HG02610 (cell line): ENCODE data around the gene APLP2.

Experiments used
- ATAC-seq: cut with Tn5 transposase; IDR thresholded peaks from one replicate; pipeline ENCODE4 v1.9.1; 2021; ENCODE audit warnings: mild to moderate bottlenecking, moderate library complexity; ENCODE audit not compliant: unreplicated experiment

The APLP2 gene

GRCh38 chr11:130114281-130114680, 44.6 kb downstream of the APLP2 start:
- no peak for ATAC-seq

GRCh38 chr11:130114726-130115125, 45.0 kb downstream of the APLP2 start:
- no peak for ATAC-seq

DNA sequence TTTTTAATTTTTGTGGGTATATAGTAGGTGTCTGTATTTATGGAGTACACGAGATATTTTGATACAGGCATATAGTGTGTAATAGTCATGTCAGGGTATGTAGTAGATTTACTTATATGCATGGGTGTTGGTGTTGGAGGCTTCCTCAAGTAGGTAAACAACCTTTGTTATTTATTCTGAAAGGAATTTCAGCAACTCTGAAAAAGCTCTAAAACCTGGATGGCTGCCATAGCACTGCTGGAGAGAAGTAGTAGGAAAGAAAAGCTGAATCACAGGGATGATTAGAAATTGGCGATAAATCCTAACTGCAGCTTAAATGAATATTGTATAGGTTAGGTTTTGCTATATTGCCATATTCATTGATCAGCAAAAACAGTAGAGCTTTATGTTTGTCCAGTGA, 45.5 kb downstream of the APLP2 start:
- no peak for ATAC-seq

GRCh38 chr11:130118165-130118564, 48.5 kb downstream of the APLP2 start:
- ATAC-seq: peak; percentile 86

DNA sequence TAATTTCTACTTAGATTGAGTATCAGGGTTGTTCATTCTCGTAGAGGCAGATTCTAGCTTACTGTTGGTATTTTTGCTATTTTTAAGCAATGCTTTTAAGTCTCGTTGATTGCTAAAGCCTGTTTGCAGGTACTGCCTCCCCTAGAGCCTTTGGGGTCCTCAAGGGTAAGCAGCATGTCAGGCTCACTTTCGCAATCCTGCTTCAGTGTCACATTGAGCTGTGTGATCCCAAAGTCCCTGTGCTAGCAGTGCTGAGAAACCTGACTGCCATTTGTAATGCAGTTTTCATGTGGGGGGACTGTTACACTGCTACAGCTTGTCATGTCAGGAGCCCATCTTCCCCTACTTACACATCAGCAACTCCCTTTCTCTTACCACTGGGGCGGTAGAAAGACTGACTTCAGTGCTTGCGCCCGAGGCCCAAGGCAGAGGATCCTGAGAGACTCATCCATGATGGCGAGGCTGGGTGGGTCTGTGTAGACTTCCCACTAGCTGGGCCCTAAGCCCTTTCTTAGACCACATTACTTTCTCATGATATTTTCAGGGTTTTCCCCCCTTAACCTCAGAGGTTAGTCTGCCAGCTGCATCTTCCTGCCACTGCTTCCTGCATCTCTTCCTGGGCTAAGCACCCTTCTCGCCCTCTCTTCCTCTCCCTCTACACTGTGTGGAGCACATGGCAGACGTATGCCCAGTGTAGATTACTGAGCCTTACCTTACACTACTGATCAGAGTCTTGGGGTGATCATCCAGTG, 49.1 kb downstream of the APLP2 start:
- no peak for ATAC-seq

DNA sequence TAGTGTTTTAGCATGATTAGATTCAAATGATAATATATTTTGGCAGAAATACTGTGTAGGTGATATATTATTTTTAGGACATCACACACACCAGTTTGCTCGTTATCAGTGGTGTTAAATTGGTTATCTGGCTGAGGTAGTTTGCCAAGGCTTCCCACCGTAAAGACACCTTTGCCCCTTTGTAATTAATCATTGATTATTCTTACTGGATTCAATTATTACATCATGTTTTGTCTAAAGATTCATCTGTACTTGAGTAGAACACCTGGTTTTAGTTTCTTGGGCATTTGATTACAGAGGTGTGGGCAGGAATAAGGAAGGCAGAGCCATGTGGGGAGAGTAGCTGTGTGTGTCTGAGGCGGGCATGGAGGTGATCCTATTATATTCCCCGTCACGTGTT, 50.4 kb downstream of the APLP2 start:
- ATAC-seq: no peak

DNA sequence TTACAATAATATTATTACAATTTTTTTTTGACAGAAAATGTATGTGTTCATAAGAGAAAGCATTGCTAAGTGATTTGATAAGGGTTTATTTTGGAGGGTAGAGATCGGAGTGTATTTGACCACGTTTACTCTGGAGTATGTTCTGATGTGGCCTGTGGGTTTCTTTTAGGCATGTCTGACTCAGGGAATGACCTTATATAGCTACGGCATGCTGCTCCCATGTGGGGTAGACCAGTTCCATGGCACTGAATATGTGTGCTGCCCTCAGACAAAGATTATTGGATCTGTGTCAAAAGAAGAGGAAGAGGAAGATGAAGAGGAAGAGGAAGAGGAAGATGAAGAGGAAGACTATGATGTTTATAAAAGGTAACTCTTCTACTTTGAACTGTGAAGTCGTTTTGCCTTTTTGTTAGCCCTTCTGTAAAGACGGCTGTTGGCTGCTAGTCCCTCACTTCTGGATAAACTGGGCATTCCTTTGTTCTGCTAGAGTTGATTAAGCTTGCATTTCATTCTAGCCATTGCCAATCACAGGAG, 51.8 kb downstream of the APLP2 start:
- no peak for ATAC-seq

GRCh38 chr11:130122141-130122575, 52.5 kb downstream of the APLP2 start:
- no peak for ATAC-seq

DNA sequence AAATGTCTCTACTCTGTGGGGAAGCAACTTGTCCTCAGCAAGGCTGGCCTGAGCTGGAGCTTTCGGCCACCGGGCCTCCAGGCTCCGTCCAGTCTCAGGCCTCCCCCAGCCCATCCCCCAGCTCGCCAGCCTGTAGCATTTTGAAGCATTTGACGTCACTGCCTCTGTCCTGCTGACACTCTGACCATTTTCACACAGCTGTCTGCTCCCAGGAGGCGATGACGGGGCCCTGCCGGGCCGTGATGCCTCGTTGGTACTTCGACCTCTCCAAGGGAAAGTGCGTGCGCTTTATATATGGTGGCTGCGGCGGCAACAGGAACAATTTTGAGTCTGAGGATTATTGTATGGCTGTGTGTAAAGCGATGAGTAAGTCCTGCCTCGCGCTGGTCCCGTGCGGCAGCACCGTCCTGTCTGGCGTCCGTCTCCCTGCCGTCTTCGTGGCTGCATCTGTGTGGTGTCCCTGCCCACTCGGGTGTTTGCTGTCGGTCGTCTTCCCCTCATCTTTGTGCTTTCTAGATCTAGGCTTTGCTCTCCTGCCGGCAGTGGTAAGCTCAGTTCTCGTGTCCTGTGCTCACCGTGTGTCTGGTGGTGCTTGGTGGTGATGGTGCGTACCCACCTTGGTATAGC, 53.8 kb downstream of the APLP2 start:
- no peak for ATAC-seq

DNA sequence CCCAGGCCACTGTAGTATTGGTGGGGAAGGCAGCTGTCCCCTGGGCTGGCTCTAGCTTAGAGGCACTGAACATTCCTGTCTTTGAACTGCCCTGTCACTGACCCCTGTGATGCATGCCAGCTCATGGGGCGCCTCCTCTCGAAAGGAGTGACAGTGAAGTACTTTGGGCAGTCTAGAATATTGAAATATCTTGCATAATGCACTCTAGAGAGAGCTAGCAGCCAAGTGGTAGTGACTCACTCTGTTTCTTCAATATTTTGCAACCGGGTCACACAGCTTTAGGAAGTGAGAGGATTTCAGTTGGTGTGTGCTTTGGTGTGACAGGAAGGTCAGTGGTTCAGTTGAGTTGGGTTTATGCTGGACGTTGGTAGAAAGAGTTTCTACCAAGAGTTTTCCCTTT, 54.4 kb downstream of the APLP2 start:
- no peak for ATAC-seq

DNA sequence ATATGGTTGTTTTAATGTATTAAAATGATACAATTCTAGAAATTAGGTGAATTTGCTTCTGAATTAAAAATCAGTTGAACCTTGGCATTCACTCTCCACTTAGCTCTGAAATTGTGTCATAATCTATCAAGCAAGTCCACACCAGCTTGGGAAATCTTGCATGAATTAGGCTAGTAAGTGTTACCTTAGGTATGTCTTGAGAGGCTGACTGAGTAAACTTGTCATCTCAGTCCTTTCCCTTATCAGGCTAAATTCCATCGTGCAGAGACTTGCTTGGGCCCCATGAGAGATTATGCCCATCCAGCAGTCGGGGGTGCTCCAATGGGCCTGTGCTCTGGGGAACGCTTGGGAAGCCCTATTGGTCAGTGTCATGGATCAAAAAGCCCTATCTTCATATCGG, 55.9 kb downstream of the APLP2 start:
- ATAC-seq: no peak

- no peak for ATAC-seq
Observed at GRCh38 chr11:130126516-130126915, 56.8 kb downstream of the APLP2 start.

GRCh38 chr11:130127509-130127908, 57.8 kb downstream of the APLP2 start:
- no peak for ATAC-seq

DNA sequence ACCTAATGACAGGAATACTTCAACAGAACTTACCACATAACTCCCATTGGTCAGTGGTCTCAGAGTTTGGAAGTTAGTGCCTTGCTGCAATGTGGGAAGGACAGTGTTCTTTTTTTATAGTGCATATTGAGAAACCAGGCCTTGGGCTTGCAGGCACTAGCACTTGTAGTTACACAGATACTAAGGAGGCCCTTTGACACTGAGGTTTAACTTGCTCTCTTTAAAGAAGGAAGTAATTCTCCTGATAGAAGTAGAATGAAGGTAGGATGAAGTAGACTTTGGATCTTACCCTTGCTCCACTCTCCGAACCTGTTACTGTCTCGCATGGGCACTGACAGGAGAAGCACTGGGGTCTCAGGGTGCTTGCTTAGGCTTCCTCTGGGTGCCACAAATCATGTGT, 58.9 kb downstream of the APLP2 start:
- no peak for ATAC-seq

- ATAC-seq: no peak
Observed at GRCh38 chr11:130129922-130130321, 60.2 kb downstream of the APLP2 start.

DNA sequence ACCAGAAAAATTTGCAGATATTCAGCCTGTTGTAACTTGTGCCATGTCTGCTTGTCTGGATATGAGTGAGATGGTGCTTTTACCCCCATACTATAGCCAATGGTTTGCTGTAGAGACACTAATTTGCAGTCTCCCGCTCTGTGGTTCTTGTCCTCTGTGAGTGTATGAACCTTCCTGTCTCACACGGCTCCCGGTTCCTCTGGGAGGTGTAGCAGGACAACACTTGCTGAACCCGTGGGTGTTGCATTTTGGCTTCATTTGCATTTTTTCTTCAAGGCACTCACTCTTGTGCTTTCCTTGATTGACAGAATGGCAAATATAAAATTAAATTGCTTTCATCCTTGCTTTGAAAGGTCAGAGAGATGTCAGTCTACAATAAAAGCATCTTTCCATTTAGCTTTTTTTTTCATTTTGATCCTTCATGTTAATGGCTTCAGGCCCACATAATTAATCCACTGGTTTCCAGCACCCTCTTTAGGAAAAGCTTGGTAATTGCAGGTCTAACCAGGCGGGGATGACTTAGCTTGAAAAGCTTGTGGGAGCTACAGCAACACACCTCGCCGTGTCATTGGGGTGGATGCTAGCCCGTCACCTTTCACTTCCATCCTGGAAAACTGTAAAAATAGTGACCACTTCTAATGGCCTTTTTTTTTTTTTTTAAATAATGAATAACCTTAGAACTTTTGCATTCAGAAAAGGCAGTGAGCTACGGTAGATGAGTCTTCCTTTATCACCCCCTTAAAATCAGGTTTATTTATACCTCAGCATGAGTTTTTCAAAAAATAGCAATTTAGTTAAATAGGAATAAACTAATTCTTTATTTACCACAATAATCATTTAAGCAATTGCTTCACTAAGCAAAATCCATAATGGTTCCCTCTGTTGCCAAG, 62.5 kb downstream of the APLP2 start:
- peak; percentile 75 for ATAC-seq

DNA sequence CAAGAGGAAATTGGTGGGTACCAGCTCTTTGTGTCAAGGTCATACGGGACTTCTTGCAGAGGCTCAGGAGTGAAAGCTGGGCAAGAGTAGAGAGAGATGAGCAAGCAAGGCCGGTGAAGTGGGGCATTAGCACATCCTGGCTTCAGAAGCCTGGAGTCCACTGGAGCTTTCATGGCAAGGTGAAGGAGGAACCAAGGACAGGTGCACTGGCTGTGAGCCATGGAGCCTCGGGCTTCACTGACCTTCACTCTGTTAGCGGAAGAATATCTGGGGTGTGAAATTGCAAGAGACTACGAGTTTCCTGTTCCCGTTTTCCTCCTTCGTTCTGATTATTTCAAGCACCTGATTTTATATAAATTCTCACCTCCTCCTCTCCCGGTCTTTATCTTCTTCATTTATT, 64.0 kb downstream of the APLP2 start:
- no peak for ATAC-seq

- ATAC-seq: no peak
Observed at GRCh38 chr11:130136107-130136506, 66.4 kb downstream of the APLP2 start.

DNA sequence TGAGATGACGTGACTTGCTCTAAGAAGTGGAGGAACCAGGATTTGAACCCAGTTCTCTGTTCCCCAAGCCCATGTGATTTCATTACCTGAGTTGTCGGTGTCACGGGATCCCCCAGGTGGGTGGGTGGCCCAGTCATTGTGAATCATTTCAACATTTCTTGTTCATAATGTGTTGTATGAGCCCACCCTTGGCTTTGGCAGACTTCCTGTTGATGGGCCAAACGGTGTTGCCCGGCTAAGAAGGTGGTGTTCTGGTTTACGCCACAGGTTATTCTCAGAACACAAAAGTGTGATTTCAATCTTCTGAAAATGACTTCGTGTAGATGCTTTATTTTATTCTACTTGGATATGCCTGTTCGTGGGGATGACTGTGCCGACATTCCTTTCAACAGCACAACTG, 68.3 kb downstream of the APLP2 start:
- ATAC-seq: no peak

DNA sequence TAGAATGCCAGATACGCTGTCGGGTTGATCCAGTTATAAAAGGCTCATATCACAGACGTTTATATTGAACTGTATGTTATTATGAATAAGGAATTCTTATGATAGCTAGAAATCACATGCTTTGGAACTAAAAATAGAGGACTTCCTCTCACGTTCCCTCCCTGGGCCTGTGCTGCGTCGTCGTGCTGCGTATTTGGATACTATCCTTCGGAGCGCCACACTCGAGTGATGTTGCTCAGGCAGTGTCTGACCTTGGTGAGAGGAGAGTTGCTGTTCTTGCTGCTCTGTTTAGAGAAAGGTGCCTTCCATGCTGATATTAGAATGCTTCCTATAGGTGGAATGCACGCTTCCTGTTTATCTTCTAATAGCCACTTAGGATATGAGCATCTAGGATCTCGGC, 69.7 kb downstream of the APLP2 start:
- ATAC-seq: no peak

GRCh38 chr11:130141561-130142341, 72.1 kb downstream of the APLP2 start:
- no peak for ATAC-seq
